Endothelial cell of umbilical vein (primary cell): Measurements from ENCODE around the gene IQGAP2. TPM values are rescaled to one million over a fixed set of nuclear protein-coding genes. Genes with fewer than 3 reads are reported as not detected.
"Not testable (repeated sequence)": the region's sequence is repeated elsewhere in the genome, so short reads cannot be mapped to it uniquely, and the experiment has no call there.

ENCODE experiments used
- BruUV-seq: library from RNA; stranded (reverse); fragments of 400-500 nt; replicated peaks from 2 replicates; lab custom pipeline; 2021; lab: Mats Ljungman, UMichigan
- CTCF ChIA-PET: fragments of 300-600, 350-600 bp; sonication (Branson Sonifier 250); formaldehyde crosslinking; loops from one replicate; lab custom pipeline; 2021; ENCODE audit warnings: antibody characterized with exemption, inconsistent platforms; lab: Charles Lee
- POLR2A ChIA-PET: fragments of 300-600, 350-600 bp; sonication (Branson Sonifier 250); formaldehyde crosslinking; loops from one replicate; lab custom pipeline; 2021; ENCODE audit warnings: antibody characterized with exemption, inconsistent platforms; lab: Charles Lee
- DNase-seq: peaks from one replicate; pipeline ENCODE4 v3.0.0-alpha.2; 2011; ENCODE audit warnings: low read depth, low spot score
- FAIRE-seq: peaks from 2 replicates; lab custom pipeline; 2011; peaks lifted over from hg19 to GRCh38; lab: Jason Lieb, UNC
- H2AFZ ChIP-seq: 2 replicates; pipeline ENCODE4 v1.6.0; 2012; ENCODE audit warnings: low read depth, low read length, control low read depth, inconsistent platforms
- H3K27ac ChIP-seq: 2 replicates; pipeline ENCODE4 v1.5.1; 2011; ENCODE audit warnings: low read depth, mild to moderate bottlenecking, control low read depth, low read length, moderate library complexity; ENCODE audit not compliant: insufficient read depth
- H3K27me3 ChIP-seq, 2 experiments: 2 replicates each; pipeline versions ENCODE4 v1.6.0 to v1.6.1; 2011; ENCODE audit warnings: low read length in 2 of 2, mixed read lengths in 1 of 2; ENCODE audit not compliant: control insufficient read depth in 2 of 2, insufficient read depth in 2 of 2
- H3K36me3 ChIP-seq, 2 experiments: 2 replicates in 1 of 2; 3 replicates in 1 of 2; pipeline ENCODE4 v1.5.1; 2011; ENCODE audit warnings: low read length in 2 of 2, mild to moderate bottlenecking in 1 of 2, moderate library complexity in 1 of 2; ENCODE audit not compliant: control insufficient read depth in 2 of 2, insufficient read depth in 2 of 2; ENCODE audit errors: extremely low read depth in 1 of 2
- H3K4me1 ChIP-seq: 3 replicates; pipeline ENCODE4 v1.5.1; 2011; ENCODE audit warnings: mild to moderate bottlenecking, low read length; ENCODE audit not compliant: control insufficient read depth, insufficient read depth; ENCODE audit errors: extremely low read depth
- H3K4me2 ChIP-seq: 2 replicates; pipeline ENCODE4 v1.6.1; 2011; ENCODE audit warnings: low read length, control low read depth, mixed read lengths; ENCODE audit not compliant: insufficient read depth
- H3K4me3 ChIP-seq, 3 experiments: fragments of 200-600 bp in 1 of 3; sonication (generic), shearing (Covaris generic) in 1 of 3; replicated peaks in 1 of 3; 2 replicates each; pipeline ENCODE4 v1.5.1; 2011 to 2016; ENCODE audit warnings: control low read depth in 3 of 3, low read length in 3 of 3, mild to moderate bottlenecking in 2 of 3, inconsistent platforms in 1 of 3, low read depth in 1 of 3, moderate library complexity in 1 of 3; ENCODE audit not compliant: insufficient read depth in 1 of 3
- H3K79me2 ChIP-seq: 2 replicates; pipeline ENCODE4 v1.6.0; 2012; ENCODE audit warnings: low read length, inconsistent platforms; ENCODE audit not compliant: control insufficient read depth, insufficient read depth
- H3K9ac ChIP-seq: replicated peaks from 2 replicates; pipeline ENCODE3; 2011; ENCODE audit warnings: low read length, control low read depth; ENCODE audit not compliant: insufficient read depth; ENCODE audit errors: extremely low read depth
- H3K9me1 ChIP-seq: replicated peaks from 3 replicates; pipeline ENCODE4 v1.6.0; 2011; ENCODE audit warnings: mild to moderate bottlenecking, low read length; ENCODE audit not compliant: control insufficient read depth, insufficient read depth; ENCODE audit errors: extremely low read depth
- H3K9me3 ChIP-seq: replicated peaks from 2 replicates; pipeline ENCODE4 v1.5.1; 2012; ENCODE audit warnings: low read length, inconsistent platforms; ENCODE audit not compliant: control insufficient read depth, insufficient read depth
- H4K20me1 ChIP-seq: replicated peaks from 2 replicates; pipeline ENCODE3; 2011; ENCODE audit warnings: mild to moderate bottlenecking, low read length; ENCODE audit not compliant: control insufficient read depth, insufficient read depth; ENCODE audit errors: extremely low read depth
- CTCF ChIP-seq, 2 donors: IDR thresholded peaks; 1 replicate in 1 of 2; 2 replicates in 1 of 2; pipeline ENCODE4 v1.5.1; 2011; ENCODE audit warnings: low read length in 2 of 2, mild to moderate bottlenecking in 2 of 2, moderate library complexity in 2 of 2, control low read depth in 1 of 2, inconsistent platforms in 1 of 2, low read depth in 1 of 2; ENCODE audit not compliant: insufficient read depth in 1 of 2; ENCODE audit errors: extremely low read depth in 1 of 2
- EZH2 ChIP-seq: IDR thresholded peaks from 2 replicates; pipeline ENCODE4 v1.6.1; 2012; ENCODE audit warnings: borderline replicate concordance, low read depth, mild to moderate bottlenecking, moderate library complexity, low read length, inconsistent platforms; ENCODE audit not compliant: severe bottlenecking
- FOS ChIP-seq: IDR thresholded peaks from 2 replicates; pipeline ENCODE4 v1.6.1; 2011; ENCODE audit warnings: mild to moderate bottlenecking, low read length, moderate library complexity, borderline replicate concordance; ENCODE audit not compliant: insufficient read depth
- GATA2 ChIP-seq: IDR thresholded peaks from 2 replicates; pipeline ENCODE4 v1.7.0; 2011; ENCODE audit warnings: low read depth, mild to moderate bottlenecking, moderate library complexity, mixed read lengths, low read length; ENCODE audit not compliant: insufficient read length, insufficient read depth
- JUN ChIP-seq: IDR thresholded peaks from 2 replicates; pipeline ENCODE4 v1.6.1; 2011; ENCODE audit warnings: borderline replicate concordance, low read depth; ENCODE audit not compliant: insufficient read length, insufficient read depth
- MYC ChIP-seq: IDR thresholded peaks from one replicate; pipeline ENCODE4 v1.6.1; 2011; ENCODE audit warnings: mild to moderate bottlenecking, low read depth, low read length
- POLR2A ChIP-seq: IDR thresholded peaks from 2 replicates; pipeline ENCODE4 v1.6.1; 2012; ENCODE audit warnings: low read depth, mild to moderate bottlenecking, control low read depth, low read length
- POLR2AphosphoS5 ChIP-seq: IDR thresholded peaks from 2 replicates; pipeline ENCODE4 v1.6.1; 2012; ENCODE audit warnings: low read depth, mild to moderate bottlenecking, control low read depth, low read length, moderate library complexity; ENCODE audit not compliant: insufficient read depth
- dilution Hi-C: fragments of 300-500 bp; cut with MboI; formaldehyde crosslinking; loops from one replicate; pipeline ENCODE4 v1.15.0; 2019; ENCODE audit warnings: low sequenced_read_pairs; ENCODE audit not compliant: extremely low pct_ligation_motif_present
- intact Hi-C: fragments of 100-400 bp; cut with micrococcal nuclease; formaldehyde crosslinking; loops from one replicate; pipeline ENCODE4 v1.10.0; 2022
- polyA plus RNA-seq, 4 experiments: library from polyadenylated mRNA; depleted of rRNA in 3 of 4; stranded (reverse) in 3 of 4; unstranded in 1 of 4; fragments of >200 nt; gene quantifications; 2 replicates each; pipeline versions ENCODE4 v1.2.1 to v1.2.3, GENCODE V29; 2011 to 2012; ENCODE audit warnings: missing spikeins in 1 of 4
- total RNA-seq: library from RNA; stranded (reverse); gene quantifications from 2 replicates; pipeline ENCODE4 v1.2.3, GENCODE V29; 2021
- TF ChIP-seq, protein P1 (sequence below): IDR thresholded peaks from 2 replicates; pipeline ENCODE4 v1.6.1; 2011; ENCODE audit not compliant: insufficient read depth, insufficient read length

IQGAP2 gene
- total and polyA plus RNA-seq, 2 donors (not counting 3 experiments of a cell fraction or from before 2014, with no cell fraction given), result 4.5 to 4.7 TPM

DNA sequence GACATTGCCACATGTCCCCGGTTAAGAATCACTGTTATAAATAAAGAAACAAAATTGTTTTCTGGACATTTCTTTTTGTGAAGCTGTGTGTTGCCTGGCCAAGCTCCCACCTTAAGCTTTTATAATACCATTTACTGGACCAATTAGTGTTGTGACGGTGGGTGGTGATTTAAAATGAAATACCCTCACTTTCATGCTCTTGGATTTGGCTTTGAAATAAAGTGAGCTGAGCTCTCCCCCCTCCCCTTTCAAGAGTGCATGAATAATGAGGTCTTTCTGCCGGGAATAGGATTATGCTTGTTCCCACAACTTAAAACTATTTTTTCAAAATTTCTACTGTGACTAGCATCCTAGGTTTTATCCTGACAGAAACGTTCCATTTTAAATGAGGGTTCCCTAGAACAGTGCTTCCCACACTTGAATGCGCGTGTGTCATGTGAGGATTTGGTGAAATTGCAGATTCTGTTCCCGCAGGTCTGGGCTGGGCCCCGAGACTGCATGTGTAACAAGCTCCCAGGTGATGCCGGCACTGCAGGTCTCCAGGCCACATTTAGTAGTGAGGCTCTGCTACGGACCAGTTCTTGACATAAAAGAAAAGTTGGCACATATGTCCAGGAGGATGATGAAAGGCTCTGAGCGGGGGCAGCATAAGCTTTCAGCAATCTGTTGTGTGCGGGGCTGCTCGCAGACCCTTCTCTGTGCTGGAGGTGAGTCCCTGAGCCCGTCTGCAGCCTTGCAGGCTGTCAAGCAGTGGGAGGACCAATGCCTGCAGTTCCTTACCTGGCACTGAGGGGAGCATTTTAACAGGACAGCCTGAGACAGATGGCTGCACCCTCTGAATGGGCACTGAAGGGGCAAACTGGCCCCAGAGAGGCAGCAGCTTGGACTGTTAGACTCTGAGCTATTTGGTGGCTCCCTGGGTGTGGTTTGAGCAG, 24.4 kb downstream of the IQGAP2 start:
- no peaks in the 10 kb centered on the region for H3K36me3 ChIP-seq
- ChIA-PET POLR2A (no interaction called here), CTCF (no interaction called here)
- H2AFZ ChIP-seq, result no peak overlapping the region
- BruUV-seq, result no TSS peak
- no peaks in the 10 kb centered on the region for H3K9me3 ChIP-seq
- H4K20me1 ChIP-seq, result no peaks in the 10 kb centered on the region
- H3K79me2 ChIP-seq, result no peaks in the 10 kb centered on the region
- no peak overlapping the region for H3K4me2 ChIP-seq
- FAIRE-seq (no peak), DNase-seq (no peak)
- H3K27me3 ChIP-seq, result peaks cover 0 to 1% of the 10 kb centered on the region in 2 experiments
- no peak overlapping the region for H3K27ac ChIP-seq
- no peaks in the 10 kb centered on the region for H3K9me1 ChIP-seq
- intact Hi-C loops, result no loop called here
- no peak overlapping the region for H3K4me3 ChIP-seq
- dilution Hi-C loops, result no loop called here
- H3K4me1 ChIP-seq, result no peaks in the 10 kb centered on the region
- H3K9ac ChIP-seq, result no peak overlapping the region
- TF ChIP-seq FOS (no peak), CTCF (IDR thresholded peaks at IDR 0.05; ENCODE audit: extremely low read depth in 1 of 2, insufficient read depth in 1 of 2, low read depth in 1 of 2, low read length in 2 of 2) (no peak), POLR2A (no peak), MYC (no peak), EZH2 (no peak), JUN (no peak), GATA2 (no peak), POLR2AphosphoS5 (no peak)
- TF ChIP-seq, protein P1, sequence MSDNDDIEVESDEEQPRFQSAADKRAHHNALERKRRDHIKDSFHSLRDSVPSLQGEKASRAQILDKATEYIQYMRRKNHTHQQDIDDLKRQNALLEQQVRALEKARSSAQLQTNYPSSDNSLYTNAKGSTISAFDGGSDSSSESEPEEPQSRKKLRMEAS, result no peak

- dilution Hi-C loops, DNase-seq, intact Hi-C loops, H3K9me3 ChIP-seq, H3K79me2 ChIP-seq, H3K9me1 ChIP-seq, H3K36me3 ChIP-seq, H3K4me2 ChIP-seq, H3K4me3 ChIP-seq, H4K20me1 ChIP-seq, POLR2A ChIA-PET, H3K4me1 ChIP-seq, FAIRE-seq, BruUV-seq, CTCF ChIA-PET, H3K27me3 ChIP-seq, H3K9ac ChIP-seq, H3K27ac ChIP-seq, H2AFZ ChIP-seq: not testable (repeated sequence)
Observed at GRCh38 chr5:76428550-76428949, 25.5 kb downstream of the IQGAP2 start.
